K562 (cell line): Measurements from ENCODE around the gene RERE. TPM values are rescaled to one million over a fixed set of nuclear protein-coding genes. Genes with fewer than 3 reads are reported as not detected.

Experiments
- CTBP1 ChIP-seq: fragments of 450-650 bp; IDR thresholded peaks from 2 replicates; pipeline ENCODE4 v1.6.1; 2016; ENCODE audit warnings: borderline replicate concordance
- FOXJ2 ChIP-seq: fragments of 200-800 bp; sonication (Bioruptor generic); IDR thresholded peaks from 2 replicates; pipeline ENCODE4 v1.6.1; 2016; ENCODE audit warnings: missing genetic modification characterization, missing compliant biosample characterization
- HDAC3 ChIP-seq: fragments of 450-650 bp; IDR thresholded peaks from 2 replicates; pipeline ENCODE4 v1.6.1; 2018; ENCODE audit warnings: borderline replicate concordance, mild to moderate bottlenecking, moderate library complexity; ENCODE audit not compliant: partially characterized antibody
- KAT8 ChIP-seq: fragments of 450-650 bp; IDR thresholded peaks from 2 replicates; pipeline ENCODE4 v1.6.1; 2016; ENCODE audit warnings: low read depth, mild to moderate bottlenecking
- KDM2B ChIP-seq: fragments of 250-450 bp; sonication (Bioruptor Pico); IDR thresholded peaks from 2 replicates; pipeline ENCODE4 v1.8.0; 2021; ENCODE audit warnings: mild to moderate bottlenecking, moderate library complexity
- MAZ ChIP-seq, 2 experiments: fragments of 450-650 bp in 1 of 2; sonication (generic) in 1 of 2; formaldehyde crosslinking; IDR thresholded peaks in 1 of 2; conservative IDR thresholded peaks in 1 of 2; 2 replicates each; pipeline versions ENCODE4 v1.4.0 to v1.5.0; 2020; ENCODE audit warnings: mild to moderate bottlenecking in 1 of 2, missing genetic modification reagents in 1 of 2
- MBD2 ChIP-seq: sonication (generic); IDR thresholded peaks from 2 replicates; pipeline ENCODE4 v1.6.1; 2016; ENCODE audit warnings: low read depth, borderline replicate concordance
- NFATC3 ChIP-seq: fragments of 450-650 bp; IDR thresholded peaks from 2 replicates; pipeline ENCODE4 v1.6.1; 2017; ENCODE audit warnings: mild to moderate bottlenecking
- NR4A1 ChIP-seq, 2 experiments: fragments of 250-450 bp in 1 of 2; fragments of 450-650 bp in 1 of 2; sonication (Bioruptor Pico) in 1 of 2; IDR thresholded peaks; 2 replicates each; pipeline versions ENCODE4 v1.4.0 to v1.6.1; 2016 to 2020; ENCODE audit warnings: mild to moderate bottlenecking in 2 of 2, missing compliant biosample characterization in 1 of 2, missing genetic modification characterization in 1 of 2, moderate library complexity in 1 of 2
- PHB2 ChIP-seq: fragments of 450-650 bp; IDR thresholded peaks from 2 replicates; pipeline ENCODE4 v1.6.1; 2017; ENCODE audit warnings: low read depth
- RBM25 ChIP-seq: fragments of 200-400 bp; formaldehyde crosslinking; IDR thresholded peaks from 2 replicates; pipeline ENCODE4 v1.6.1; 2018; ENCODE audit warnings: low read length, low read depth, moderate library complexity; ENCODE audit not compliant: severe bottlenecking
- SMARCA4 ChIP-seq: fragments of 450-650 bp; IDR thresholded peaks from 2 replicates; pipeline ENCODE4 v1.6.1; 2016
- SNIP1 ChIP-seq: fragments of 450-650 bp; IDR thresholded peaks from 2 replicates; pipeline ENCODE4 v1.7.1; 2017; ENCODE audit warnings: low read depth, mild to moderate bottlenecking
- SRSF9 ChIP-seq: fragments of 200-400 bp; formaldehyde crosslinking; IDR thresholded peaks from 2 replicates; pipeline ENCODE4 v1.6.1; 2017; ENCODE audit warnings: low read depth, low read length, borderline replicate concordance
- TOE1 ChIP-seq, 2 experiments: fragments of 450-650 bp in 1 of 2; sonication (generic) in 1 of 2; formaldehyde crosslinking in 1 of 2; IDR thresholded peaks; 2 replicates each; pipeline versions ENCODE4 v1.7.1 to v1.8.0; 2016 to 2022; ENCODE audit warnings: borderline replicate concordance in 2 of 2, mild to moderate bottlenecking in 2 of 2, antibody characterized with exemption in 1 of 2, inconsistent platforms in 1 of 2, low read depth in 1 of 2, missing genetic modification reagents in 1 of 2, moderate library complexity in 1 of 2
- ZC3H11A ChIP-seq: IDR thresholded peaks from 2 replicates; pipeline ENCODE4 v1.6.1; 2012; ENCODE audit warnings: low read depth, low read length, improper control_type of control experiment
- ZNF263 ChIP-seq: sonication (generic); formaldehyde crosslinking; IDR thresholded peaks from 2 replicates; pipeline ENCODE4 v1.8.0; 2022; ENCODE audit warnings: mild to moderate bottlenecking, missing genetic modification reagents, borderline replicate concordance
- ZNF79 ChIP-seq: fragments of 250-450 bp; sonication (Bioruptor Pico); IDR thresholded peaks from 2 replicates; pipeline ENCODE4 v1.4.0; 2020; ENCODE audit warnings: low read depth, mild to moderate bottlenecking, moderate library complexity
- polyA plus RNA-seq, 8 experiments: library from polyadenylated mRNA; depleted of rRNA in 4 of 8; stranded (reverse) in 5 of 8; unstranded in 3 of 8; fragments of >200 nt; fragmentation: Nextera tagmentation in 2 of 8; fragmentation: Illumina TruSeq in 1 of 8; extraction: Ambion mirVana in 2 of 8; extraction: Trizol in 1 of 8; gene quantifications; 2 replicates each; pipeline versions ENCODE4 v1.2.1 to v1.2.3, GENCODE V29; 2011 to 2014; ENCODE audit warnings: inconsistent platforms in 1 of 8, missing spikeins in 1 of 8
- total RNA-seq, 7 experiments: library from RNA; depleted of rRNA in 6 of 7; stranded (reverse); fragments of >200 nt in 6 of 7; fragmentation: Illumina TruSeq in 2 of 7; extraction: Trizol in 2 of 7; gene quantifications; 2 replicates each; pipeline versions ENCODE4 v1.2.1 to v1.2.3, GENCODE V29; 2011 to 2021; ENCODE audit warnings: low replicate concordance in 1 of 7
- TF ChIP-seq, protein P1 (sequence below): sonication (generic); formaldehyde crosslinking; IDR thresholded peaks from 2 replicates; pipeline ENCODE4 v1.8.0; 2022; ENCODE audit warnings: missing genetic modification reagents, mild to moderate bottlenecking, borderline replicate concordance
- TF ChIP-seq, protein P2 (sequence below): fragments of 450-650 bp; formaldehyde crosslinking; IDR thresholded peaks from 2 replicates; pipeline ENCODE4 v1.4.0; 2020; ENCODE audit warnings: mild to moderate bottlenecking, moderate library complexity
- TF ChIP-seq, protein P3 (sequence below): fragments of 250-450 bp; sonication (Bioruptor Pico); IDR thresholded peaks from 2 replicates; pipeline ENCODE4 v1.5.0; 2021
- TF ChIP-seq, protein P4 (sequence below): fragments of 200-800 bp; sonication (Bioruptor generic); IDR thresholded peaks from 2 replicates; pipeline ENCODE4 v1.6.1; 2017; ENCODE audit warnings: missing genetic modification characterization, missing compliant biosample characterization

The RERE gene
- total and polyA plus RNA-seq, 9 of the 15 experiments (the other 6 are each of a cell fraction or from before 2014, with no cell fraction given): 3.0 to 51.5 (median 13.4) TPM

DNA sequence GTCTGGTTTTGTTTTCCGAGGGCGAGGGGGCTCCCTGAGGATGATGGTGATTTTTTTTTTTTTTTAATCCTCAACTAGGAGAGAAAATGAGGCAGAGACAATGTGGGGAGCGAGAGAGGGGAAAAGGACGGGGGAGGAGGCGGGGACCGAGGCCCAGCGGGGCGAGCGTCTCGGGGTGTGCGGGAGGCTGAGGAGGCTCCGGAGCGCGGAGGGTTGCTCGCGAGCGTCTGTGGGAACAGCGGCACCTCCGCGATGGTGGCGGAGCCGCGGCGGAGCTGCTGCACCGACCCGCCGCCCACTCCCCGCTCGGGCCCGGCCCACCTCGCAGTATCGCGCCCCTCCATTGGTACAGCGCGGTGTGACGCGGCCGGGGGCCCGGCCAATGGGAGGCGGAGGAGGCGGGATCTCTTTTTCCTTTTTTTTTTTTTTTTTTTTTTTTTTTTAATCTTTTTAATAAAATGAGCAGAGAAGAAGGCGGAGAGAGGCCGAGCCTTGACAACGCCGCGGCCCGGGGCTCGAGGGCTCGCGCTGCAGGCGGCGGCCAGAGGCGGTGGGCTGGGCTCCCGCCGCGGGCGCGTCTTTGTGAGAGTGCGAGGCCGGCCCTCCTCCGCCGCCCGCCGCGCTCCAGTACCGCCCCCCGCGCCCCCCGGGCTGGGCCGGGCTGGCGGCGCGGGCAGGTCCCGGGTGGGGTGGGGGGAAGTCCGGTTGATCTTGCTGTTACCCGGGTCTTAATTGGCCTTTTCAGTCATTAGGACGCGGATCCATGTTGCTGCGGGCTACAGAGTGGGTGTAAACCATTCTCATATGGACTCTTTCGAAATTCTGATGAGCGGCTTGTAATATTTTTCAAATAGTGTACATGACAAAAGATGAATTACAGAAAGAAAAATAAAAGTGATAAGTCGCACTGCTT, at the start of gene RERE (continued):
- TF ChIP-seq PHB2 (no peak), MAZ (CRISPR knock-in tag; conservative IDR thresholded peaks at IDR 0.05 in 1 of 2, IDR thresholded peaks at IDR 0.05 in 1 of 2) (peak; percentile 41 to 56; a peak in 1 of 4 replicates), SMARCA4 (peak; percentile 29; the same call in 1 of the 2 replicates), HDAC3 (no peak), SRSF9 (no peak), NFATC3 (no peak), ZNF263 (CRISPR knock-in tag) (peak; percentile 45; the same call in 1 of the 2 replicates), CTBP1 (peak; percentile 9; the same call in 1 of the 2 replicates), ZC3H11A (no peak), MBD2 (peak; percentile 96; the same call in 1 of the 2 replicates), NR4A1 (CRISPR knock-in tag; IDR thresholded peaks at IDR 0.05) (no peak), NR4A1 (tag; IDR thresholded peaks at IDR 0.05) (0 out of 2 replicates have a peak, but pooled peaks have one; percentile 60), TOE1 (IDR thresholded peaks at IDR 0.05; ENCODE audit: borderline replicate concordance) (0 out of 2 replicates have a peak, but pooled peaks have one; percentile 8), TOE1 (CRISPR knock-in tag; IDR thresholded peaks at IDR 0.05; ENCODE audit: borderline replicate concordance, low read depth) (no peak), ZNF79 (CRISPR knock-in tag) (no peak), SNIP1 (no peak), FOXJ2 (tag) (0 out of 2 replicates have a peak, but pooled peaks have one; percentile 52), RBM25 (peak; percentile 100), KAT8 (no peak), KDM2B (0 out of 2 replicates have a peak, but pooled peaks have one; percentile 11)
- TF ChIP-seq, protein P1, sequence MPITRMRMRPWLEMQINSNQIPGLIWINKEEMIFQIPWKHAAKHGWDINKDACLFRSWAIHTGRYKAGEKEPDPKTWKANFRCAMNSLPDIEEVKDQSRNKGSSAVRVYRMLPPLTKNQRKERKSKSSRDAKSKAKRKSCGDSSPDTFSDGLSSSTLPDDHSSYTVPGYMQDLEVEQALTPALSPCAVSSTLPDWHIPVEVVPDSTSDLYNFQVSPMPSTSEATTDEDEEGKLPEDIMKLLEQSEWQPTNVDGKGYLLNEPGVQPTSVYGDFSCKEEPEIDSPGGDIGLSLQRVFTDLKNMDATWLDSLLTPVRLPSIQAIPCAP: no peak
- TF ChIP-seq, protein P2, sequence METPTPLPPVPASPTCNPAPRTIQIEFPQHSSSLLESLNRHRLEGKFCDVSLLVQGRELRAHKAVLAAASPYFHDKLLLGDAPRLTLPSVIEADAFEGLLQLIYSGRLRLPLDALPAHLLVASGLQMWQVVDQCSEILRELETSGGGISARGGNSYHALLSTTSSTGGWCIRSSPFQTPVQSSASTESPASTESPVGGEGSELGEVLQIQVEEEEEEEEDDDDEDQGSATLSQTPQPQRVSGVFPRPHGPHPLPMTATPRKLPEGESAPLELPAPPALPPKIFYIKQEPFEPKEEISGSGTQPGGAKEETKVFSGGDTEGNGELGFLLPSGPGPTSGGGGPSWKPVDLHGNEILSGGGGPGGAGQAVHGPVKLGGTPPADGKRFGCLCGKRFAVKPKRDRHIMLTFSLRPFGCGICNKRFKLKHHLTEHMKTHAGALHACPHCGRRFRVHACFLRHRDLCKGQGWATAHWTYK (CRISPR knock-in tag): no peak
- TF ChIP-seq, protein P3, sequence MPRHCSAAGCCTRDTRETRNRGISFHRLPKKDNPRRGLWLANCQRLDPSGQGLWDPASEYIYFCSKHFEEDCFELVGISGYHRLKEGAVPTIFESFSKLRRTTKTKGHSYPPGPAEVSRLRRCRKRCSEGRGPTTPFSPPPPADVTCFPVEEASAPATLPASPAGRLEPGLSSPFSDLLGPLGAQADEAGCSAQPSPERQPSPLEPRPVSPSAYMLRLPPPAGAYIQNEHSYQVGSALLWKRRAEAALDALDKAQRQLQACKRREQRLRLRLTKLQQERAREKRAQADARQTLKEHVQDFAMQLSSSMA: no peak
- TF ChIP-seq, protein P4, sequence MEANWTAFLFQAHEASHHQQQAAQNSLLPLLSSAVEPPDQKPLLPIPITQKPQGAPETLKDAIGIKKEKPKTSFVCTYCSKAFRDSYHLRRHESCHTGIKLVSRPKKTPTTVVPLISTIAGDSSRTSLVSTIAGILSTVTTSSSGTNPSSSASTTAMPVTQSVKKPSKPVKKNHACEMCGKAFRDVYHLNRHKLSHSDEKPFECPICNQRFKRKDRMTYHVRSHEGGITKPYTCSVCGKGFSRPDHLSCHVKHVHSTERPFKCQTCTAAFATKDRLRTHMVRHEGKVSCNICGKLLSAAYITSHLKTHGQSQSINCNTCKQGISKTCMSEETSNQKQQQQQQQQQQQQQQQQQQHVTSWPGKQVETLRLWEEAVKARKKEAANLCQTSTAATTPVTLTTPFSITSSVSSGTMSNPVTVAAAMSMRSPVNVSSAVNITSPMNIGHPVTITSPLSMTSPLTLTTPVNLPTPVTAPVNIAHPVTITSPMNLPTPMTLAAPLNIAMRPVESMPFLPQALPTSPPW (CRISPR knock-in tag): peak; percentile 72
